H9 (cell line): Measurements from ENCODE around the gene PLCH2. TPM values are rescaled to one million over a fixed set of nuclear protein-coding genes. Genes with fewer than 3 reads are reported as not detected.

Source experiments
- DNase-seq: peaks from one replicate; pipeline ENCODE4 v3.0.0-alpha.2; 2017
- H2AFZ ChIP-seq: one replicate; pipeline ENCODE4 v1.6.1; 2013; ENCODE audit warnings: mild to moderate bottlenecking, low read length, control low read depth, moderate library complexity
- H2AK5ac ChIP-seq: 2 replicates; pipeline ENCODE4 v1.6.1; 2013; ENCODE audit warnings: low read length, control low read depth, mixed read lengths; ENCODE audit not compliant: insufficient read length
- H2BK120ac ChIP-seq: one replicate; pipeline ENCODE4 v1.6.1; 2013; ENCODE audit warnings: low read depth, mild to moderate bottlenecking, low read length, control low read depth, inconsistent platforms; ENCODE audit not compliant: poor library complexity, severe bottlenecking
- H2BK12ac ChIP-seq: 2 replicates; pipeline ENCODE4 v1.6.1; 2013; ENCODE audit warnings: low read length, control low read depth, mixed read lengths, low read depth; ENCODE audit not compliant: insufficient read length
- H2BK15ac ChIP-seq: 2 replicates; pipeline ENCODE4 v1.6.1; 2013; ENCODE audit warnings: low read depth, low read length, control low read depth
- H2BK20ac ChIP-seq: one replicate; pipeline ENCODE4 v1.6.1; 2013; ENCODE audit warnings: low read depth, mild to moderate bottlenecking, low read length, control low read depth, inconsistent platforms; ENCODE audit not compliant: poor library complexity, severe bottlenecking
- H2BK5ac ChIP-seq: 2 replicates; pipeline ENCODE4 v1.6.1; 2013; ENCODE audit warnings: low read length, control low read depth, mixed read lengths; ENCODE audit not compliant: insufficient read length
- H3K14ac ChIP-seq: 2 replicates; pipeline ENCODE4 v1.6.1; 2013; ENCODE audit warnings: low read length, control low read depth; ENCODE audit not compliant: insufficient read depth
- H3K18ac ChIP-seq: 2 replicates; pipeline ENCODE4 v1.6.1; 2013; ENCODE audit warnings: low read depth, mild to moderate bottlenecking, mixed read lengths, low read length, control low read depth; ENCODE audit not compliant: insufficient read length
- H3K23ac ChIP-seq: 2 replicates; pipeline ENCODE4 v1.6.1; 2013; ENCODE audit warnings: low read length, control low read depth, mixed read lengths, low read depth; ENCODE audit not compliant: insufficient read length
- H3K23me2 ChIP-seq: 2 replicates; pipeline ENCODE4 v1.6.1; 2013; ENCODE audit warnings: low read depth, mild to moderate bottlenecking, mixed read lengths, low read length, control low read depth; ENCODE audit not compliant: insufficient read length, poor library complexity, severe bottlenecking
- H3K27ac ChIP-seq: 2 replicates; pipeline ENCODE4 v1.5.1; 2013; ENCODE audit warnings: low read length, control low read depth, mixed read lengths, low read depth; ENCODE audit not compliant: insufficient read length
- H3K27me3 ChIP-seq: 2 replicates; pipeline ENCODE4 v1.6.1; 2013; ENCODE audit warnings: low read length, control low read depth, inconsistent platforms; ENCODE audit not compliant: insufficient read depth
- H3K4ac ChIP-seq: 2 replicates; pipeline ENCODE4 v1.6.1; 2013; ENCODE audit warnings: low read depth, mild to moderate bottlenecking, control low read depth, inconsistent platforms, low read length, moderate library complexity
- H3K4me1 ChIP-seq: 2 replicates; pipeline ENCODE4 v1.6.1; 2013; ENCODE audit warnings: low read length, control low read depth, inconsistent platforms; ENCODE audit not compliant: insufficient read depth
- H3K4me2 ChIP-seq: 2 replicates; pipeline ENCODE4 v1.6.1; 2013; ENCODE audit warnings: low read length, control low read depth, mixed read lengths; ENCODE audit not compliant: insufficient read length, insufficient read depth
- H3K56ac ChIP-seq: 2 replicates; pipeline ENCODE4 v1.6.1; 2013; ENCODE audit warnings: low read depth, mild to moderate bottlenecking, mixed read lengths, low read length, control low read depth; ENCODE audit not compliant: insufficient read length
- H3K79me1 ChIP-seq: 2 replicates; pipeline ENCODE4 v1.6.1; 2013; ENCODE audit warnings: low read depth, mild to moderate bottlenecking, moderate library complexity, low read length, control low read depth, inconsistent platforms; ENCODE audit not compliant: insufficient read depth, poor library complexity, severe bottlenecking
- H3K79me2 ChIP-seq: 2 replicates; pipeline ENCODE4 v1.6.1; 2013; ENCODE audit warnings: low read length, control low read depth, inconsistent platforms; ENCODE audit not compliant: insufficient read depth
- H3K9ac ChIP-seq: 2 replicates; pipeline ENCODE4 v1.6.1; 2013; ENCODE audit warnings: low read length, control low read depth, mixed read lengths; ENCODE audit not compliant: insufficient read length; ENCODE audit errors: extremely low read depth
- H3K9me3 ChIP-seq: one replicate; pipeline ENCODE4 v1.6.1; 2013; ENCODE audit warnings: low read depth, low read length, inconsistent platforms; ENCODE audit not compliant: control insufficient read depth
- H3T11ph ChIP-seq: one replicate; pipeline ENCODE4 v1.6.1; 2013; ENCODE audit warnings: mild to moderate bottlenecking, low read length, control low read depth, inconsistent platforms
- H4K20me1 ChIP-seq: one replicate; pipeline ENCODE4 v1.6.1; 2013; ENCODE audit not compliant: control insufficient read depth, insufficient read length, insufficient read depth
- H4K5ac ChIP-seq: 2 replicates; pipeline ENCODE4 v1.6.1; 2013; ENCODE audit warnings: low read depth, mild to moderate bottlenecking, mixed read lengths, low read length, control low read depth; ENCODE audit not compliant: insufficient read length
- H4K8ac ChIP-seq: replicated peaks from 2 replicates; pipeline ENCODE4 v1.6.1; 2013; ENCODE audit warnings: low read length, control low read depth, mixed read lengths, low read depth; ENCODE audit not compliant: insufficient read length
- H4K91ac ChIP-seq: 2 replicates; pipeline ENCODE4 v1.6.1; 2013; ENCODE audit warnings: low read depth, mild to moderate bottlenecking, moderate library complexity, mixed read lengths, low read length, control low read depth; ENCODE audit not compliant: insufficient read length
- H3K27ac Mint-ChIP-seq, 3 experiments: 2 replicates in 2 of 3; 3 replicates in 1 of 3; pipeline ENCODE4 v1.8.0; 2020 to 2021; ENCODE audit warnings: mixed read lengths in 3 of 3, mild to moderate bottlenecking in 1 of 3, moderate library complexity in 1 of 3
- H3K27me3 Mint-ChIP-seq: 2 replicates; pipeline ENCODE4 v1.8.0; 2021; ENCODE audit warnings: low read depth, mild to moderate bottlenecking, moderate library complexity, mixed read lengths
- H3K36me3 Mint-ChIP-seq, 3 experiments: 2 replicates in 2 of 3; 3 replicates in 1 of 3; pipeline ENCODE4 v1.8.0; 2020 to 2021; ENCODE audit warnings: low read depth in 3 of 3, mixed read lengths in 3 of 3; ENCODE audit not compliant: insufficient read depth in 1 of 3
- H3K4me1 Mint-ChIP-seq, 2 experiments: 2 replicates each; pipeline ENCODE4 v1.8.0; 2020; ENCODE audit warnings: mixed read lengths in 2 of 2
- H3K4me3 Mint-ChIP-seq, 2 experiments: 2 replicates in 1 of 2; 3 replicates in 1 of 2; pipeline ENCODE4 v1.8.0; 2020 to 2021; ENCODE audit warnings: mild to moderate bottlenecking in 2 of 2, mixed read lengths in 2 of 2, moderate library complexity in 1 of 2
- H3K9me3 Mint-ChIP-seq, 2 experiments: 2 replicates in 1 of 2; 3 replicates in 1 of 2; pipeline ENCODE4 v1.8.0; 2020; ENCODE audit warnings: mild to moderate bottlenecking in 2 of 2, mixed read lengths in 2 of 2, moderate library complexity in 1 of 2
- CTCF ChIP-seq: fragments of 200-600 bp; sonication (generic); conservative IDR thresholded peaks from 3 replicates; pipeline ENCODE4 v1.8.0; 2021; ENCODE audit warnings: antibody characterized with exemption, mild to moderate bottlenecking
- WGBS: extraction: QIAGEN DNeasy Blood & Tissue Kit; methylation state at CpG from one replicate; pipeline ENCODE4 v1.1.7; 2013; ENCODE audit warnings: missing lambda C conversion rate, low lambda C conversion rate, mixed read lengths; ENCODE audit not compliant: insufficient read length; ENCODE audit errors: extremely low coverage; 5-methylcytosine and 5-hydroxymethylcytosine counted together
- total RNA-seq: library from RNA; stranded (reverse); gene quantifications from 2 replicates; pipeline ENCODE4 v1.2.1, GENCODE V29; 2021

The PLCH2 gene
- total RNA-seq, 1 experiment from 2014 or later = 0.09 TPM

- no peak overlapping the region for H2BK5ac ChIP-seq
- H3K23me2 ChIP-seq = peaks cover 5% of the 10 kb centered on the region
- no peaks in the 10 kb centered on the region for H4K20me1 ChIP-seq
- H3K56ac ChIP-seq = no peak overlapping the region
- H3K4ac ChIP-seq = no peak overlapping the region
- no peak overlapping the region for H2AFZ ChIP-seq
- H3K9ac ChIP-seq = no peak overlapping the region
- H3K9me3 Mint-ChIP-seq = peaks cover 0 to 2% of the 10 kb centered on the region in 2 experiments; a peak in 2 of 5 replicates
- no peaks in the 10 kb centered on the region for H3K79me2 ChIP-seq
- no peak overlapping the region for H4K8ac ChIP-seq
- peak overlapping the region in 1 of 2 experiments; percentile 14; a peak in 1 of 5 replicates for H3K4me3 Mint-ChIP-seq
- no peaks in the 10 kb centered on the region; the same call in 1 of the 2 replicates for H3K27me3 ChIP-seq
- H4K91ac ChIP-seq = no peak overlapping the region
- no peak overlapping the region for H3K27ac ChIP-seq
- H3K27me3 Mint-ChIP-seq = peaks cover 48% of the 10 kb centered on the region
- H3K79me1 ChIP-seq = no peaks in the 10 kb centered on the region
- no peak overlapping the region for H4K5ac ChIP-seq
- H2BK12ac ChIP-seq = no peak overlapping the region
- H3K14ac ChIP-seq = no peak overlapping the region
- H2BK120ac ChIP-seq = no peak overlapping the region
- H3K4me1 ChIP-seq = no peaks in the 10 kb centered on the region
- TF ChIP-seq CTCF = no peak
- no peak overlapping the region for H3K18ac ChIP-seq
- H2BK20ac ChIP-seq = no peak overlapping the region
- H2BK15ac ChIP-seq = no peak overlapping the region
- no peak overlapping the region for H2AK5ac ChIP-seq
- no peak for DNase-seq
- H3K4me1 Mint-ChIP-seq = peaks cover 3 to 20% of the 10 kb centered on the region in 2 experiments; a peak in 2 of 4 replicates
- no peak overlapping the region for H3K23ac ChIP-seq
- no peak overlapping the region for H3K4me2 ChIP-seq
- no peaks in the 10 kb centered on the region for H3K36me3 Mint-ChIP-seq
- no peak overlapping the region for H3K27ac Mint-ChIP-seq
- no peaks in the 10 kb centered on the region for H3K9me3 ChIP-seq
- WGBS = no CpG with 5 or more reads among the region's 25 CpGs
- no peak overlapping the region for H3T11ph ChIP-seq
These were observed 65.6 kb downstream of the PLCH2 start for GRCh38 chr1:2541619-2542245.
